ENCODE results near the gene IL17RE. TPM values are rescaled to one million over a fixed set of nuclear protein-coding genes. Genes with fewer than 3 reads are reported as not detected.

IL17RE gene
- total RNA-seq (2016; rRNA removed; fragmentation: Illumina TruSeq; extraction: Trizol): 6.7 and 14.5 TPM in 2 replicates
- total RNA-seq (2016; cell fraction: cytosol; rRNA removed; fragmentation: Illumina TruSeq; extraction: Trizol; ENCODE audit: low read depth): 2.7 and 3.5 TPM in 2 replicates
- 6.0 and 11.8 TPM in 2 replicates for total RNA-seq (2016; cell fraction: insoluble cytoplasmic fraction; rRNA removed; fragmentation: Illumina TruSeq; extraction: Trizol)
- 4.7 and 5.3 TPM in 2 replicates for total RNA-seq (2016; cell fraction: membrane; rRNA removed; fragmentation: Illumina TruSeq; extraction: Trizol)
- total RNA-seq (2016; cell fraction: nucleus; rRNA removed; fragmentation: Illumina TruSeq; extraction: Trizol): 15.9 and 16.0 TPM in 2 replicates
- polyA plus RNA-seq (2011; rRNA removed): 24.1 and 36.3 TPM in 2 replicates
- polyA plus RNA-seq (2011; cell fraction: cytosol; rRNA removed): 12.1 and 13.8 TPM in 2 replicates
- 99.7 and 101 TPM in 2 replicates for polyA plus RNA-seq (2011; cell fraction: nucleus; rRNA removed)
- 13.7 and 18.1 TPM in 2 replicates for polyA plus RNA-seq (2012)
- polyA plus RNA-seq (2016; cell fraction: cytosol; fragmentation: Illumina TruSeq; extraction: Trizol; ENCODE audit: low read depth): 2.0 and 2.3 TPM in 2 replicates
- 7.0 and 8.1 TPM in 2 replicates for polyA plus RNA-seq (2016; cell fraction: insoluble cytoplasmic fraction; fragmentation: Illumina TruSeq; extraction: Trizol; ENCODE audit: low read depth)
- polyA plus RNA-seq (2016; cell fraction: membrane; fragmentation: Illumina TruSeq; extraction: Trizol; ENCODE audit: low read depth): 3.3 and 3.7 TPM in 2 replicates
- 31.0 and 39.3 TPM in 2 replicates for polyA plus RNA-seq (2016; cell fraction: nucleus; fragmentation: Illumina TruSeq; extraction: Trizol; ENCODE audit: insufficient read depth, low read depth)
- polyA minus RNA-seq (2011; rRNA and poly(A)+ RNA removed; ENCODE audit: low replicate concordance): 2.4 and 35.1 TPM in 2 replicates
- 6.0 and 7.9 TPM in 2 replicates for polyA minus RNA-seq (2011; cell fraction: cytosol; rRNA and poly(A)+ RNA removed)
- polyA minus RNA-seq (2011; cell fraction: nucleus; rRNA and poly(A)+ RNA removed): 22.7 and 33.4 TPM in 2 replicates
- Bru-seq, nascent RNA: percentile 71 among the genes with signal in this experiment
- percentile 78 among the genes with signal in this experiment for BruChase-seq, experiment 1, labeled RNA remaining after a 6-hour chase
- percentile 73 among the genes with signal in this experiment for BruChase-seq, experiment 2, labeled RNA remaining after a 2-hour chase
- long read RNA-seq, experiment 1, partial matches to known transcripts: 1 of 1 reads
- long read RNA-seq, experiment 1, other reads (novel, unspliced or antisense): 0 of 1 reads
- long read RNA-seq, experiment 2, transcript IL17RE-204 (14 exons, 2,541 nt): major isoform, 5 of 45 reads
- long read RNA-seq, experiment 2, partial matches to known transcripts: 30 of 45 reads
- long read RNA-seq, experiment 2, other reads (novel, unspliced or antisense): 10 of 45 reads

- peak within 1 kb of the TSS; percentile 31 for H2AFZ ChIP-seq (ENCODE audit: low read length)
- H3K4me3 ChIP-seq (replicated peaks in 1 of 3; ENCODE audit: insufficient read depth in 1 of 3, low read depth in 2 of 3, low read length in 3 of 3): peak within 1 kb of the TSS; percentile 76 to 92 (median 89)
- ATAC-seq (peak; percentile 70), FAIRE-seq (peak; percentile 40), DNase-seq (ENCODE audit: low spot score) (peak; percentile 41)
- POLR2A ChIA-PET: interaction anchor here (0.7 to 9.3 kb wide), 20 partner anchors 9 to 500 kb away, joined by 3 to 298 read pairs (median 5); partner anchors contain the start of genes ARPC4, CIDEC, CRELD1 and IL17RC
- peak within 1 kb of the TSS; percentile 83 for H3K9ac ChIP-seq (ENCODE audit: insufficient read depth, low read depth, low read length)
- CTCF ChIA-PET (ENCODE audit: low intra/inter-chr PET ratio, low total read pairs): no interaction called here
- H3K79me2 ChIP-seq (ENCODE audit: insufficient read depth, low read length): peaks cover 15% of the 10 kb centered on the region
- peaks cover 70% of the 10 kb centered on the region for H3K4me1 ChIP-seq (ENCODE audit: insufficient read depth, low read length)
- peaks cover 5 to 9% of the 10 kb centered on the region in 2 experiments for H3K36me3 ChIP-seq (replicated peaks in 1 of 2; ENCODE audit: control insufficient read depth in 1 of 2, insufficient read depth in 2 of 2, low read length in 2 of 2)
- no TSS peak for BruUV-seq (replicated peaks)
- WGBS (ENCODE audit: low lambda C conversion rate): 2% methylated on average over 12 of the region's 13 CpGs
- no peaks in the 10 kb centered on the region for H4K20me1 ChIP-seq (ENCODE audit: insufficient read depth, low read length)
- intact Hi-C loops (cut with micrococcal nuclease; ENCODE audit: unreplicated experiment): loop anchor here (5.0 kb wide), 1 partner anchor 45 kb away; no protein-coding TSS in a partner anchor
- in situ Hi-C loops (cut with HindIII; ENCODE audit: extremely low pct_ligation_motif_present, low pct_unique_long_range_greater_than_20kb): no loop called here
- no peaks in the 10 kb centered on the region; a peak in 1 of 5 replicates for H3K27me3 ChIP-seq (ENCODE audit: control insufficient read depth in 1 of 2, insufficient read depth in 2 of 2, low read length in 2 of 2)
- peak within 1 kb of the TSS; percentile 97 for H3K4me2 ChIP-seq (ENCODE audit: low read depth, low read length)
- H3K27ac ChIP-seq (ENCODE audit: extremely low read length, insufficient read depth, low read length): peak within 1 kb of the TSS; percentile 92
- no peaks in the 10 kb centered on the region for H3K9me3 ChIP-seq (ENCODE audit: low read length)
- TF ChIP-seq SETDB1 (CRISPR knock-in tag; IDR thresholded peaks at IDR 0.05; ENCODE audit: borderline replicate concordance): no peak
- TF ChIP-seq ATF2 (CRISPR knock-in tag; IDR thresholded peaks at IDR 0.05): no peak
- TF ChIP-seq AKNA (CRISPR knock-in tag; IDR thresholded peaks at IDR 0.05; ENCODE audit: borderline replicate concordance): no peak
- no peak for TF ChIP-seq GZF1 (CRISPR knock-in tag; IDR thresholded peaks at IDR 0.05)
- no peak; the same call in 1 of the 2 replicates for TF ChIP-seq ATF7-NPFF (CRISPR knock-in tag; IDR thresholded peaks at IDR 0.05; ENCODE audit: low read depth)
- no peak for TF ChIP-seq PRPF4 (IDR thresholded peaks at IDR 0.05; ENCODE audit: low read depth, low read length, poor library complexity, severe bottlenecking)
- TF ChIP-seq CENPT (CRISPR knock-in tag; IDR thresholded peaks at IDR 0.05; ENCODE audit: low read depth): no peak
- TF ChIP-seq HOXD1 (CRISPR knock-in tag; IDR thresholded peaks at IDR 0.05): no peak
- TF ChIP-seq NCOA5 (CRISPR knock-in tag; IDR thresholded peaks at IDR 0.05): no peak
- no peak for TF ChIP-seq ZFP62 (CRISPR knock-in tag; IDR thresholded peaks at IDR 0.05)
- TF ChIP-seq NFRKB (IDR thresholded peaks at IDR 0.05): no peak
- TF ChIP-seq MEIS2 (CRISPR knock-in tag; IDR thresholded peaks at IDR 0.05): no peak
Observed at GRCh38 chr3:9902372-9903237, at the start of gene IL17RE. Gene IL17RE, plus strand, starts transcription at chr3:9902848. Its CDS starts 85 bp downstream, at chr3:9902933.

All from HepG2 (cell line).